NCI-H2029 (cell line): Measurements from ENCODE around the gene GREM1.

Experiments used
- DNase-seq: peaks from one replicate; lab custom pipeline; 2025; lab: John Stamatoyannopoulos, UW

The GREM1 gene

DNA sequence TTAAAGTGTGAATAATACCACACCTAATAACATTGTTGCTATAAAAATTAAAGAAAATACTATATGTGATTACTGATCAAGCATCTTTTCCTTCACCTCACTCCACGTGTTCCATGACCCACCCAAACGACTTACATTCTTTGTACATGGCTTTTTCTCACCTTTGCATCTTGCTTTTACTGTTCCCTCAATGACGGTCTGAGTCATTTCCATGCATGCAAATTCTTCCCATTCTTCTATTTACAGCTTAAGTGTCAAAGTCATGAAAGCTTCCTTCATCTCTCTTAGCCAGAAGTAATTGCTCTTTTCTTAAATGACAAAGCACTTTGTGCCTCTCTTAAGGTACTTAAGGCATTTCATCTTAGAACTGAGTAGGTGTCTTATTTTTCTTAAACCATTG lies 64.0 kb downstream of the GREM1 start:
- no peak for DNase-seq

DNA sequence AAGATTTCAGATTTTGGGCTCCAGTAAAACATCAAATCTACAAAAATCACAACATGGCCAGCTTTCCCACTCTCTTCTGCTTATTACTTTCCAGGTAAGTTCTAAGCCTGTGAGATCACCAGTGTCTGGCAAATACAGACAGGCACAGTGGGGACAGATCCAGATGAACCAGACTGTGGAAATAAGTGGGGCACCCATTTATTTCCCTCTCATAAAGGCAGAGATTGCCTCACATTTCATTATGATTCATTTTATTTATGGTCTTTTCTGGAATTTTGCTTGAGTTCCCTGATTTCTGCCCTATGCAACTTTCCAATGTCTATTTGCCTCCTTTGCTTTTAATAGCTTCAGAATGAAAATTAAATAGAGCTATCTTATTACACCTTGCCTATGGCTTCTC lies 66.8 kb downstream of the GREM1 start:
- no peak for DNase-seq

- no peak for DNase-seq
Measured at GRCh38 chr15:32786906-32787305, 69.1 kb downstream of the GREM1 start.

DNA sequence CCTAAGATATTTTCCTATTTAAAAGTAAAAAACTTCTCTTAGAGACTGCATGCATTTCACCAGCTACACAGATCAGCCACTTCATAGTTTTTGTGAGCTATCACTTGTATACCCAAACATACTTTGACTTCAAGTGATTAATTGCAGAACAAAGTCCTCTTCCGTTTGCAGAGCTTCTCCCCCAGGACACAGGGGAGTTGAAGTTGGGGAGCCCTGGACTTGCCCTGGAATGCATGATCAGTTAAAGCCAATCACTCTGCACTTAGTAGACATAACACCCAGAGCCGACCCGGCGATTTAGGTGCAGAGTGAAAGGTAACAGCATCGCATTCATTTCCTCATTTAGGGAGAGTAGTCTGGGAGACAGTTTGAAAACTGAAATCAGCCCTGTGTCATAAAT lies 70.1 kb downstream of the GREM1 start:
- no peak for DNase-seq

- DNase-seq, result no peak
Measured at GRCh38 chr15:32790352-32790999, 72.7 kb downstream of the GREM1 start.

GRCh38 chr15:32792436-32792835 lies 74.6 kb downstream of the GREM1 start:
- DNase-seq, result no peak
